Measurements from ENCODE around the gene MEX3A.

The MEX3A gene

DNA sequence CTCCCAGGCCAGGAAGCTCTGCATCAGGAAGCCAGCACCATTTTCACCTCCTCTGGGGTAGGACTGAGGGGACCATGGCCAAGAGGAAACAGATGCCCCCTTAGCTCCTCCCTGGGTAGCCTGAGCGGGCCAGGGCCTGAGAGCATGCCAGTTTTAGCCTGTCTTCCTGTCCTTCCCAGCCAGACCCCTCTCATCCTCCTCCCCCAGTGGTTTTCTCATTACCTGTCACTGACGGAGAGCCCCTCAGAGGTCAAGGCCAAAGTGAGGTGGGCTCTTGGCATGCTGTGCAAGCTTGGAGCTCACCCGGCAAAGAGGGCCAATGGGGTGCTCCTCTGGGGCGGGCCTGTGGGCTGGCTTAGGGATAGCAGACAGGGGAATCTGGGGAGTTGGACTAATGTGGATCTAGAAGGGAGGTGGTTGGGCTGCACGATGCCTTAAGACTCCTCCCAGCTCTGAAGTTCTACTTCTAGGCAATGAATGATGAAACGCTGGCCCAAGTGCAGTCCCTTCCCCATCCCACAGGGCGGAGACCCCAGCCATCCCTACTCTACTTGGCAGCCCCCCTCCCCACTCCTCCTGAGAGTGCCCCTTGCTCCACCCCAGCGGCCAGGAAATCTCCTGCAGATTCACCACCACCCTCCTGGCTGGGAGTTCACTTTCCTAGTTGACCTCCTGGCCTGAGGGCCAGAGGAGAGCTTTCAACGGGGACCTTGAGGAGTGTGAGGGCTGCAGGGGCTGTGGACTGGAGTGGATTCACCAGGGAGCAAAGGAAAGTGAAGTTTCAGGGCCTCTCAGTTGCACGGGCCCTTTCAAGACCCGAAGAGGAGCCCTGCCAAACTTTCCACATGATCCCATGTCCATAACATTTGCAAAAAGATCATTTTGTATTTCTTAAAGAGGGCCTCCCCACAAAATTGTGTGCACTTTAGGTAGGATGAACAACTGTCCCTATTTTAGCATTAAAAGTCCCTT is 22.9 kb upstream of the MEX3A start:
- no peak overlapping the region for H3K4me3 ChIP-seq (ENCODE audit: low read depth, low read length)
- DNase-seq (ENCODE audit: low read depth) = no peak

DNA sequence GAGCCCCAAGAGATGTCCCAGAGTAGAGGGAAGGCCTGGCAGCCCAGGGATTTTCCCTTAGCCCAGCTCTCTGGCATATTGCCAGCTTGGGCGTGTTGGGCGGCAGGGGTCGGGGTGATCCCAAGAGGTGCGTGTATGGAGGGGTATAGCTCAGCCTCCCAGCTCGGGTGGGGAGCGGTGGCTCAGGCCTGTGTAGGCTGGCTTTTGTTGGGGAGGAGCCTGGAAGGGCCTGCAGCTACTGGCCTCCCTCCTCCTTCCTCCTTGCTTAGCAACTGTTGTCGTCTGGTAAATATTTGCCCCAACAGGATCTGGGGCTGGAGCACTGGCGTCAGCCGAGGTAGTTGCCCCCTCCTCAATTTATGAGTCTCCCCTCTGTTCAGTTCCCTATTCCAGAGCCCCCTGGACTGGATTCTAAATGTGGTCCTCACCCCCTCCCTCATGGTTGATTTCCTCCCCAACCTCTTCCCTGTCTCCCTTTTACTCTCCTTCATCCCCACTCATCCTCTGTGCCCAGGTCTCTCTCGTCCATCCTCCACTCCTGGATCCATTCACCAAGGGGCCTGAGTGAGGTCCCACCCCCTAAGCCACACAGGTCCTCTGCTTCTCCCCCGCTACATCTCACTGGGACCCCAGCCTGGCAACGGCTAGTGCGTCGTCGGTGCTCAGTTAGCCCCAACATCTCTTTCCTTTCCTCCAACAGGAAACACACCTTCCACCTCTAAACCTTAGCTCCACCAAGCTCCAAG is 22.0 kb upstream of the MEX3A start:
- H3K4me3 ChIP-seq (ENCODE audit: low read depth, low read length) = no peak overlapping the region
- peak; percentile 64 for DNase-seq (ENCODE audit: low read depth)

DNA sequence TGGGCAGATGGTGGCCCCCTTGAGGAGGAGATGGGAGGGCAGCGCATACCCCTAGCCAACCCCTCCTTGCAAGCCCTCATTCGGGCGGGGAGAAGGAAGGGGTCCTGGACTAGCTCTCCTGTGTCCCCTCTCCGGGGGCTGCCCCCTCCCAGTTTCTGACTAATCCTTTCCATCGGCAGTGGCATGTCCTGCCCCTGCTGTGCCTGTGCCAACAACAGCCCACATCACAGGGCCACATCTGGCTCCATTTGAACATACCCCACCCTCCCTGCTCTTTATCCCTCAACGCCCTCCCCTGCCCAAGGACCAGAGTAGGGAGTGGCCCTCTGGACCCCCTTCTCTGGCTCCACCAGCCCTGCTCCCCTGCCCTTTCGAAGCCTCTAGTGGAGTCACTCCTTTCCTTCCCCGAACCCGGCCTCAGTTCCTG is 21.3 kb upstream of the MEX3A start:
- H3K4me3 ChIP-seq (ENCODE audit: low read depth, low read length) = no peak overlapping the region
- no peak for DNase-seq (ENCODE audit: low read depth)

DNA sequence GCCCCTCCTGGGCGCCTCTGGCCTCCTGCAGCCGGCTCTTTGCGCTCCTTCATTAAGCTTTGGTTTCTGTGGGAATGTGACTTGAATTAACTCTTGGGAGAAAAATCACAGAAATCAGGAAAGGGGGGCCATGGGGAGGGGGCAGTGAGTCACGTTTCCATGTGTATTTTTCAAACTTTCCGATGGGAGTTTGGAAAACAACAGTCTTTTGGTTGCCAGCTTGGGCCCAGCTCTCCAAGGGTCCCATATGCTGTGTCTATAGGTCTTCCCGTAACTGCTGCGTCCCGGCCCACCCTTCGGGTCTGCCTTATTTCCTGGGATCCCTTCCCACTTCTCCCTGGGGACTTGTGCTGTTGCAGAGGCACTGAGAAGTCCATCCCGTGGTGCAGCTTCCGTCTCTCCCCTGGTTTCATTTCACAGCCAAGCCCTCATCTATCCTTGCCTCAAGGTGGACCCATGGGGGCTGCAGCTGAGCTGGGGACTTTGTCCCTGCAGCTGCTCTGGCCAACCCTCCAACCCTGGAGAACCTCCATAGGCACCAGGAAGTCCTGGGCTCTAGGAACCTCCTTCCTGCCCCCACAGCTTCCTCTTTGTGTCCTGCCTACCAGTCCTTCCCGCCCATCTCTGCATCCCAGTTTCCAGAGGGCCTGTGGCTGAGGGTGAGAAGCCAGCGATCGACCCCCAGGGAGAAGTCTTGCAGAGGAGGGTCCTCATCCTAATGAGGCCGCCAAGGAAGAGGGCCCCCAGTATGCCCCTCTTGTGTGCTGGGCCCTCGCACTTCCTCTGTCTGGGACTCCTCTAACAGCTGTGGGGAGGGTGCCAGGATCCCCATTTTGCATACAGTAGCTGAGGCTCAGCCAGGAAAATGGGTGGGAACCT is 20.6 kb upstream of the MEX3A start:
- DNase-seq (ENCODE audit: low read depth) = no peak
- H3K4me3 ChIP-seq (ENCODE audit: low read depth, low read length) = no peak overlapping the region

DNA sequence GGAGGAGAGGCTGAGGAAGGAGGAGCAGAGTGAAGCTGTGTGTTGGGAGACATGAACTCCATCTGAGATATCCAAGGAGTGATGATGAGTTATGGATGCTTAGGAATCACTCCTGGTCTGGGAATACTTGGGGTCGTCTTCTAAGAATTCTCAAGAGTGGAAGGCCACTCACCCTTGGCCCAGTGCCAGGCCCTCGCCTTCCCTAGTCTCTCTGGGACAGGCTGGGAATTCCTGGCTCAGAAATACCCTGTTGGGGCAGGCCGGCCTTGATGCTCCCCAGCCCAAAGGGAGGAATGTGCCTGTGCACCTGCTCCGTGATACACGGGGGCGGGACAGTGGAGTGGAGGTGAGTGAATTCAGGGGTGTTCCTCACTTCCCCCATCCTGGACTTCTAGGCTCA is 19.6 kb upstream of the MEX3A start:
- no peak for DNase-seq (ENCODE audit: low read depth)
- no peak overlapping the region for H3K4me3 ChIP-seq (ENCODE audit: low read depth, low read length)

DNA sequence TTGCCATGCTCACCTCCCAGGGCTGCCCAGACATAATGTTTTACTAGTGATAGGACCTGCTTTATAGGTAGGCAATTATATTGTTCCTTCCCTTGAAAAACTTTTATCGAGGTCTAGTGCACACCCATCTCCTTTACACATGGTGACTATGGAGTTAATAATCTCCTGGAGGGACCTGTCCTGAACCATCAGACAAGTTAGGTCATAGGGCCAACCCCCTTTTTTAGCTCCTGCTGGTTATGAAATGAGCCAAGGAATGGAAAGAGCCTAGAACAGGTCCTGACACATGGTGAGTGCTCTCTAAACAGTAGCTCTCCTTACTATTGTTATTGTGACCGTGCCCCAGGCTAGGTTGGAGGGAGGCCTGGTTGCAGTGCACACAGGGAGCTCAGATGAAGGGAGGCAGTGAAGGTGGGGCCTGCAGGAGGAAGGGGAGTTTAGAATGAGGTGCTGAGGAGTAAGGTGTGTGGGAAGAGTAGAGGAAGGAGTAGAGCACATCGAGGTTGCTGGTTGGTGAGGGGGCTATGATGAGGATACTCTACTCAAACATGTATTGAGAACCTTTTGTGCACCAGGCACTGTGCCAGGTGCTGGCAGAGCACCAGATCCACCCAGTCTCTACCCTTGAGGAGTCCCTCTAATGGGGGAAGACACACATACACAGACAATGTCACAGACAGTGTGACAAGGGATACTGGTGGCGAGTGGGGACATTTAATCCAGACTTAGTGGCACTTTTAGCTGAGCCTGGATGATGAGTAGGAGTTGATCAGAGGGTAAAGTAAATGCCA is 18.1 kb upstream of the MEX3A start:
- no peak for DNase-seq (ENCODE audit: low read depth)
- H3K4me3 ChIP-seq (ENCODE audit: low read depth, low read length) = no peak overlapping the region

DNA sequence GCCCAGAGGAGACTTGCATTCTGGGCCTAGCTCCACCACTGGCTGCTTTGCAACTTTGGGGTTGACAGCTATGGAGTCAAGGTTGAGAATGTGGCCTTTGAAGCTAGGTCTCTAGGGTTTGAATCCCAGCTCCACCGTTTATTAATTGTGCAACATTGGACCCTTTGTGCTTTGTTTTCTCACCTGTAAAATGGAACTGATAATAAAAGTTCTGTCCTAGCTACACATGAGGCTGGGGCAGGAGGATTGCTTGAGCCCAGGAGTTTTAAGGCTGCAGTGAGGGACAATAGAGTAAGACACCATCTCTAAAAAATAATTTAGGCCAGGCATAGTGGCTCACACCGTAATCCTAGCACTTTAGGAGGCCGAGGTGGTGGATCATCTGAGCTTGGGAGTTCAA is 17.0 kb upstream of the MEX3A start:
- no peak for DNase-seq (ENCODE audit: low read depth)
- no peak overlapping the region for H3K4me3 ChIP-seq (ENCODE audit: low read depth, low read length)

DNA sequence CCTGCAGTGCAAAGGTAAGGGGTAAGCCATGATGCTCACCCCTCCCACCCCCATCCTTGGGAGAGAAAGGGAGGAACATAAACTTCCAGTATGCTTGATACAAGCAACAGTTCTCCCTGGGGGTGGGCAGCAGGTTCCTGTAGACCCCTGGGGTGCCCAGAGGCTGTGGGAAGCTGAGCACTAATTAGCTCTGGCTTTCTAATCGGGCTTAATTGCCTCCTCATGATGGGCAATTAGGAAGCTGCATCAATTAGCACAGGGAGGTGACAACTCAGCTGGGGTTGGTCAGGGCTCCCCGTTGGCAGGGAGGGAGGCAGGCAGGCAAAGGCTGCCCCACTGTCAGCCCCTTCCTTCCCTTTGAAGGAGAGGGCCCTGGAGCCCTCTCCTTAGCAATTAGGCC is 16.5 kb upstream of the MEX3A start:
- DNase-seq (ENCODE audit: low read depth) = no peak
- no peak overlapping the region for H3K4me3 ChIP-seq (ENCODE audit: low read depth, low read length)

DNA sequence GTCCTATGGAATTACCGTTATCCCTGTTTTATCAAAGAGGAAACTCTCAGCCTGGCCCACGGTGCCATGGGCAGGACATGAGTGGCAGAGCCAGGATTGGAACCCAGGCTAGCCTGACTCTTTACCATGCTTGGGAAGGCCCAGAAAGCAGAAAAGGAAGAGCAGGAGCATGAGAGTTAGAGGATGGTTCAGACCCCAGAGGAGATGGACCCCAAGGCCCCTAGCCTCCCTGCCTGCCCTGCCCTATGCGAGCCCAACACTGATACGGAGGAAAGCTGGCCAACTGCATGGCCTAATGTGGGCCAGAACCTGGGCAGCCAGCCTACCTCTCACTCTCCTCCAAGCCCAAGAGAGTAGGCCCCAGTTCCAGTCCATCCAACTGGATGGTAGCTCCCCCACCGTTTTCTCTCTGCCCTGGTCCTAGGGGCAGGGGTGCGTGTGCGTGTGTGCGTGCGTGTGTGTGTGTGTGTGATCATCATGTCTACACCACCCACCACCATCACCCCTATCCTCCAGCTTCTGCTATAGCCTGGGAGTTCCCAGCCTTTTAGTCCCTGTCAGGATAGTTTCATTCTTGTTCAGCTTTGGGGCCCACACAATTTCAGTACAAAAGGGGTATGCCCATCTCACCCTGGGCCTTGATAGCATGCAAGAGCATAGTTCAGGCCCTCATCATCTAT is 15.4 kb upstream of the MEX3A start:
- DNase-seq (ENCODE audit: low read depth) = no peak

DNA sequence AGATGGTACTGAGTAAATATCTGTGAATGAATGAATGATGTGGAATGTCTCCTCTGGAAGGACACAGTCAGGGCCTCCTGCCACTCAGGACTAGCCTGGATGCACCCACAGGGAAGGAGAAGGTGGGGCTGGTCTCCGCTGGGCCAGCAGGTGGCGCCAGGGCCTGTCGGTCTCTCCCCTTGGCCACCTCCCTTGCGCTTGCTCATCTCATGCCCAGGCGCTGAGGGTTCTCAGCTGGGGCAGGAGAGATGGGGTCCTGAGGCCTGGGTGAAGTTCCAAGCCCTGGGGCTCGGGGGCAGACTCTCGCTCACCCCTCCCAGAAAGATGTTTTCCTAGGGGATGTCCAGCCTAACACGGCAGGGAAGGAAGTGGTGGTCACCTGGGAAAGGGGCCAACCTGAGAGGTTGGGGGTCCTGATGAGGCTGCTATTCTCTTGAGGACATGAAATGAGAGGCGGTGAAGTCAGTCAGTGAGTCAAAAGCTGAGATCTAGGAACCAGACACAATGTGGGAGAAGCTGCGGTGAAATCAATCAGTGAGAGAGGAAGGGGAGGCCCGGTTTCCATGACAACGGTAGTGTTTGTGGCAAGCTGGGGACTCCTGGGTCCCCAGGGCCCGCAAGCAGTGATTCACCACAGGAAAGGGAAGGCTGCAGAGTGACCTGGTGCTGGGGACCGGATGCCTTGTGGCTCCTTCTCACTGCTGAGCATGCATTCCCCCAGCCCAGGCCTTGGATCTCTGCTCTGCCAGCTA is 14.6 kb upstream of the MEX3A start:
- H3K4me3 ChIP-seq (ENCODE audit: low read depth, low read length) = no peak overlapping the region
- DNase-seq (ENCODE audit: low read depth) = no peak

More for the DNA sequence above, 15.4 kb upstream of the MEX3A start:
- no peak overlapping the region for H3K4me3 ChIP-seq (ENCODE audit: low read depth, low read length)

DNA sequence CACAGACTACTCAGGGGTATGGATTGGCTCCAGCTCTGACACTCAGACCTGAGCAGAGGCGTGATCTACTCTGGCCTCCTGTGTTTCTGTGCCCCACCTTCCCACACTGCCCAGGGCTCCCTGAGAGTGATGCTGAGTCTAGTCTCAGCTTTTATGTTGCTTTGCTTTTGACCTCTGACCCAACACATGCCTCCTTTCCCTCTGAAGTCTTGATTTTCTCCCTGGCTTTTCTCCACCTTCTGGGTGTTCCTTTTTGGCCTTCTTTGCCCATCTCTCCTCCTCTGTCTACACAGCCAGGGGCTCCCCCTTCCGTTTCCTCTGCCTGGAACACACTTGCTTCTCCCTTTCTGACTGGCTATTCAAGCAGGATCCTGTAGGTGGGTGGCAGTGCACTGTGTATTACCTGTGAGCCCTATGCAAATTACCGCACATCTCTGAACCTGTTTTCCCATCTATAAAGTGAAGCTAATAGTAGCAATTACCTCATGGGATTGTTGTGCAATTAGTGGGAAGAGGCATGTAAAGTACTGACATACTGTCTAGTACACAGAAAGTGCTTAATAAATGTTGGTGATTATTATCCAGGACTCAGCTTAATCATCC is 13.7 kb upstream of the MEX3A start:
- DNase-seq (ENCODE audit: low read depth) = no peak
- no peak overlapping the region for H3K4me3 ChIP-seq (ENCODE audit: low read depth, low read length)

DNA sequence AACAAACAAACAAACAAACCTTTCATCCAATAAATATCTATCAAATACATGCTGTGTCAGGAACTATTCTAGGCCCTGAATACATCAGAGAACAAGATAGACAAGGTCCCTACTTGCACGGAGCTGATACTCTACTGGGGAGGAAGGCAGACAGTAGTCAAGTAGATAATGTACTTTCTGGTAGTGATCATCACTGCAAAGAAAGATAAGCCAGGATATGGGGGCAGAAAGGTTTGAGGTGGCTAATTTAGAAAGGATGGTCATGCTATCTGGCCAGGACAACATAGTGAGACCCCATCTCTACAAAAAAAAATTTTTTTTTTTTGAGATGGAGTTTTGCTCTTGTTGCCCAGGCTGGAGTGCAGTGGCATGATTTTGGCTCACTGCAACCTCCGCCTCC is 9.3 kb upstream of the MEX3A start:
- no peak for DNase-seq (ENCODE audit: low read depth)
- H3K4me3 ChIP-seq (ENCODE audit: low read depth, low read length) = no peak overlapping the region

DNA sequence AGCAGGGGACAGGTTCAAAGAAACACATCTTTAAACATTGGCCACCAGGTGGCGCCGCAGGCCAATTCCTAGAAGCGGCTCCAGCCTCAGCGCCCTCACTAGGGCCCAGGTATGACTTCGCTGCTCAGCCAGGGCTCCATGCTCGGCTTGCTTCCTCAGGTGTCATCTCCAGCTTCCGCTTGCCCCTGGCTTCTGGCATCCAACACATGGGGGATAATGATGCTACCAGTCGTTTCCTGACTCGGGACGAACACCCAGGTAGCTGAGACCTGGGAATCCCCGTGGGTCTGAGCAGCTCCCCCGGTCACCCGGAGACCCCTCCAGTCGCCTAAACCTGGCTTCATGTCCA is 8.5 kb upstream of the MEX3A start:
- H3K4me3 ChIP-seq (ENCODE audit: low read depth, low read length) = no peak overlapping the region
- no peak for DNase-seq (ENCODE audit: low read depth)

DNA sequence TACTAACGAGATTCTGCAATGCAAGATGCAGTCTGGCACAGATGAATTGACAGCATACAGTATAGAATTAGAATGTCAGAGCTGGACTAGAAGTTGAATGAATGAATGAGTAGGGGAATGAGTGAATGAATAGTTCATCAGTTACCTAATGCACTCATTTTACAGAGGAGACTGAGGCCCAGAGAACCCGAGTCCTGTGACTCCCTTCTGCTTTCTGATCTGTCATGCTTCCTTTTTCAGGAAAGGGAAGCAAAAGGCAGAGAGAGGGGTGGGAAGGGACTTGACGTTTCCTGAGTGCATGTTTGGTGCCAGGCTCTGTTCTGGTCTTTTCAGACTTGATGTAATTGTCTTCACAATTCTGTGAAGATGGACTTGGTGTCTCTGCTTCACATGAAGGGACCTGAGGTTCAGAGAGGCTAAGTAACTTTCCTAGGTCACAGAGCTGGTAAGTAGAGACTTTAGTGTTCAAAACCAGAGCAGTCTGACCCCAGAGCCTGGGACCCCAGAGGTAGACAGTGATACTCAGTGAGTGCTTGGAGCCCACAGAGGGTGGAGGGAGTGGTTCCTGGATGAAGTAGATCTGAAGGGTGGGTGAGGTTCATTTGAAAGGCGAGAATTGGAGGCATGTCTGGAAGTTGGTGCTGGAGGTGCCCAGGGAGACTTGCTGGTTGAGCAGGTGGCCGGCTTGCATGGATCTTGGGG is 8.0 kb upstream of the MEX3A start:
- no peak for DNase-seq (ENCODE audit: low read depth)
- H3K4me3 ChIP-seq (ENCODE audit: low read depth, low read length) = no peak overlapping the region

DNA sequence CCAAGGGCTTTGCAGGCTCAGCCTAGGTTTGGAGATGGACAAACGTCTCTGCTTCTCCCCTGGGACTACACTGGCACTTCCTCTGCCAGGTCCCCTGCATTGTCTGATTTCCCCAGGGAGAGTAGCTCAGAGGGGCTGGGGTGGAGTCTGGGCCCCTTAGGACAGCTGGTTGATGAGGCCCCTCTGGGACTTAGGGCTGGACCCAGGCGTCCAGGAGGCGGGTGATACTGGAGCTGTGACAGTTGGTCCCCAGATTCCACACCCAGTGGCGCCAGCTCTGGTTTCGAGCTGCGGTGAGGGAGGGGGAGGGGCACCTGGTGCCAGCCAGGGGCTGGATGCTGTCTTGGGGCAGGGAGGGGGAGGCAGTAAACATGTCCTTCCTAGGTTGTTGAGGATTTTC is 7.4 kb upstream of the MEX3A start:
- no peak for DNase-seq (ENCODE audit: low read depth)
- H3K4me3 ChIP-seq (ENCODE audit: low read depth, low read length) = no peak overlapping the region

DNA sequence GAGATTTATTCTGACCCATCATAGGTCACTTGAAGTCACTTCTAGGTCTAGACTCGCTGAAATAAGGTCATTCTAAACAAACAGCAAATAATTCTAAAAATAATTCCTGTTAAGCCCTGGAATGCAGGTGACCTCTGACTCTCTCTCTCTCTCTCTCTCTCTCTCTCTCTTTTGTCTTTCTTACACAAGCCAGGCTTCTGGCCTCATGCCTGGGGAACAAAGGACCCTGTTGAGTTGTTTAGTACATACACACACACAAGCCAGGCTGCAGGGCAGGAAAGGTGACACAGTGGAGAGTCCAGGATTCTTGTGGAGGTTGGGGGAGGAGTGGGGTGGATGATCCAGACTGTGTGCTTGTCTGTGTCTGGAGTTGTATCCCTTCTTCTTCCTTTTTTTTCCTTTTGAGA is 4.0 kb upstream of the MEX3A start:
- H3K4me3 ChIP-seq (ENCODE audit: low read depth, low read length) = no peak overlapping the region
- peak; percentile 62 for DNase-seq (ENCODE audit: low read depth)

Data from skeletal muscle cell (primary cell).